Measurements from ENCODE around the gene RPRD1B.

DNA sequence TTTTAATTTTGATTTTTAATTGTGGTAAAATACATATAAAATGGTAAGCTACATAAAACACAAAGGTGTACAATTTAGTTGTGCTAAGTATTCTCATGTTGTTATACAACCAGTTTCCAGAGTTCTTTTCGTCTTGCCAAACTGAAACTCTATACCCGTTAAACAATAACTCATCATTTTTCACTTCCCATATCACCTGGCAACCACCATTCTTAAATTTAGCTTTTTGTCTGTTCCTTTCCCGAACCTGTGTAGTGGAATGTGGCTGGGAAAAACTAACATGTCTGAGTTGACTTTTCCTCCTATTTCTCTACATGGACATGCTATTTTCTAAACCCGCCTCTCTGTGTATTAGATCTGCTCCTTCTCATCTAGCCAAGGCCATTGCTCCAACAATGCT is 27.6 kb downstream of the RPRD1B start:
- TF ChIP-seq CTCF (IDR thresholded peaks at IDR 0.05; ENCODE audit: poor library complexity), result no peak
- no peak for TF ChIP-seq EZH2 (IDR thresholded peaks at IDR 0.05; ENCODE audit: borderline replicate concordance)
